Right cardiac atrium (tissue), 5 donors: Measurements from ENCODE around the gene AQP2. TPM values are rescaled to one million over a fixed set of nuclear protein-coding genes. Genes with fewer than 3 reads are reported as not detected.

ENCODE experiments used
- ATAC-seq, 2 donors: fragments of 200-7000 bp; cut with Tn5 transposase; one replicate each; pipeline versions ENCODE4 v1.8.0 to v1.9.1; 2020; ENCODE audit warnings: moderate library complexity in 2 of 2, mild to moderate bottlenecking in 1 of 2
- DNase-seq, 3 donors: peaks; one replicate each; pipeline ENCODE4 v3.0.0-alpha.2; 2020
- H3K27ac ChIP-seq: one replicate; pipeline ENCODE4 v1.5.1; 2013; ENCODE audit warnings: mild to moderate bottlenecking, low read length, control low read depth, moderate library complexity
- H3K27me3 ChIP-seq: one replicate; pipeline ENCODE4 v1.6.1; 2013; ENCODE audit not compliant: control insufficient read depth, insufficient read depth
- H3K4me1 ChIP-seq: one replicate; pipeline ENCODE4 v1.6.1; 2013; ENCODE audit warnings: low read length; ENCODE audit not compliant: control insufficient read depth, insufficient read depth
- H3K4me3 ChIP-seq: one replicate; pipeline ENCODE4 v1.5.1; 2013; ENCODE audit warnings: low read length, control low read depth
- H3K9me3 ChIP-seq: one replicate; pipeline ENCODE4 v1.6.1; 2013; ENCODE audit warnings: low read length; ENCODE audit not compliant: control insufficient read depth
- WGBS: extraction: QIAGEN DNeasy Blood & Tissue Kit; methylation state at CpG from one replicate; pipeline ENCODE4 v1.1.7; 2013; 5-methylcytosine and 5-hydroxymethylcytosine counted together
- intact Hi-C, 4 donors: fragments of 100-400 bp; cut with DNase I; formaldehyde crosslinking; loops; one replicate each; pipeline versions ENCODE4 v1.11.0 to v1.14.0; 2022 to 2023
- polyA plus RNA-seq: library from polyadenylated mRNA; stranded (reverse); fragments of 200-250 nt; gene quantifications from one replicate; pipeline ENCODE4 v1.2.3, GENCODE V29; 2013
- total RNA-seq, 4 donors: library from RNA; stranded (reverse); fragmentation: NEBNext Ultra II Directional; extraction: Animal tissue kit (Norgen Biotek cat#: 25700); gene quantifications; one replicate each; pipeline ENCODE4 v1.2.1, GENCODE V29; 2021
- donor health status: healthy with polysubstance abuse.
- donor health status: DM: no; HTN: yes; CAD: no.
- donor health status: DM: no; HTN: no; CAD: no.
- donor health status: DM: no; HTN: yes; CAD: no; lungs with severe emphysema.
- donor health status: DM: yes; HTN: yes; CAD: no.

AQP2 gene
- total and polyA plus RNA-seq, 5 donors, result 0.17 to 1.1 (median 0.60) TPM

GRCh38 chr12:49921299-49921698, 29.2 kb upstream of the AQP2 start:
- intact Hi-C loops, result no loop called here
- H3K9me3 ChIP-seq, result no peaks in the 10 kb centered on the region
- DNase-seq (no peak), ATAC-seq (no peak)
- no peaks in the 10 kb centered on the region for H3K27me3 ChIP-seq
- H3K27ac ChIP-seq, result no peak overlapping the region
- 72% methylated on average over 3 of the region's 3 CpGs for whole genome bisulfite sequencing
- no peak overlapping the region for H3K4me3 ChIP-seq
- peaks cover 2% of the 10 kb centered on the region for H3K4me1 ChIP-seq

GRCh38 chr12:49921936-49922335, 28.6 kb upstream of the AQP2 start:
- Histone ChIP-seq H3K27me3 (no peaks in the 10 kb centered on the region), H3K4me1 (peaks cover 2% of the 10 kb centered on the region), H3K27ac (peak overlapping the region; percentile 40), H3K4me3 (no peak overlapping the region), H3K9me3 (no peaks in the 10 kb centered on the region)
- 63% methylated on average over 6 of the region's 6 CpGs for WGBS
- ATAC-seq (peak in 1 of 2 donors; percentile 8), DNase-seq (no peak)
- intact Hi-C loops, result no loop called here

- no peak overlapping the region for H3K4me3 ChIP-seq
- ATAC-seq (peak; percentile 77 to 86), DNase-seq (peak; percentile 75 to 92 (median 91))
- intact Hi-C loops, result no loop called here
- WGBS, result 43% methylated on average over 12 of the region's 12 CpGs
- no peaks in the 10 kb centered on the region for H3K9me3 ChIP-seq
- H3K27me3 ChIP-seq, result no peaks in the 10 kb centered on the region
- peaks cover 2% of the 10 kb centered on the region for H3K4me1 ChIP-seq
- peak overlapping the region; percentile 69 for H3K27ac ChIP-seq
Observed at GRCh38 chr12:49922349-49923034, 28.0 kb upstream of the AQP2 start.

- intact Hi-C loops, result no loop called here
- Histone ChIP-seq H3K27ac (peak overlapping the region; percentile 69), H3K4me3 (no peak overlapping the region), H3K27me3 (no peaks in the 10 kb centered on the region), H3K9me3 (no peaks in the 10 kb centered on the region), H3K4me1 (peaks cover 2% of the 10 kb centered on the region)
- peak; percentile 83 to 89 for ATAC-seq
- WGBS, result 62% methylated on average over 7 of the region's 7 CpGs
- DNase-seq, result peak; percentile 79 to 92 (median 92)
Observed at GRCh38 chr12:49923035-49923644, 27.4 kb upstream of the AQP2 start.

GRCh38 chr12:49923880-49924556, 26.5 kb upstream of the AQP2 start:
- 75% methylated on average over 15 of the region's 15 CpGs for WGBS
- ATAC-seq (peak; percentile 38 to 44), DNase-seq (peak; percentile 63 to 80 (median 73))
- no peak overlapping the region for H3K4me3 ChIP-seq
- H3K9me3 ChIP-seq, result no peaks in the 10 kb centered on the region
- peaks cover 2% of the 10 kb centered on the region for H3K4me1 ChIP-seq
- intact Hi-C loops, result no loop called here
- peak overlapping the region; percentile 14 for H3K27ac ChIP-seq
- no peaks in the 10 kb centered on the region for H3K27me3 ChIP-seq

- ATAC-seq (no peak), DNase-seq (no peak)
- intact Hi-C loops, result no loop called here
- H3K4me1 ChIP-seq, result peaks cover 4% of the 10 kb centered on the region
- WGBS, result 77% methylated on average over 7 of the region's 7 CpGs
- no peaks in the 10 kb centered on the region for H3K27me3 ChIP-seq
- no peak overlapping the region for H3K4me3 ChIP-seq
- H3K27ac ChIP-seq, result no peak overlapping the region
- no peaks in the 10 kb centered on the region for H3K9me3 ChIP-seq
Observed at GRCh38 chr12:49924628-49925246, 25.8 kb upstream of the AQP2 start.

- ATAC-seq (no peak), DNase-seq (no peak)
- Histone ChIP-seq H3K27me3 (no peaks in the 10 kb centered on the region), H3K4me3 (no peak overlapping the region), H3K4me1 (peaks cover 5% of the 10 kb centered on the region), H3K27ac (no peak overlapping the region), H3K9me3 (no peaks in the 10 kb centered on the region)
- intact Hi-C loops, result no loop called here
- WGBS, result 86% methylated on average over 11 of the region's 11 CpGs
Observed at GRCh38 chr12:49925433-49926204, 24.9 kb upstream of the AQP2 start.

GRCh38 chr12:49928471-49928870, 22.1 kb upstream of the AQP2 start:
- 96% methylated on average over 6 of the region's 6 CpGs for WGBS
- Histone ChIP-seq H3K27ac (no peak overlapping the region), H3K27me3 (no peaks in the 10 kb centered on the region), H3K4me1 (peaks cover 5% of the 10 kb centered on the region), H3K9me3 (no peaks in the 10 kb centered on the region), H3K4me3 (no peak overlapping the region)
- ATAC-seq (no peak), DNase-seq (no peak)
- intact Hi-C loops, result no loop called here

- intact Hi-C loops, result no loop called here
- no peak for DNase-seq
- WGBS, result 85% methylated on average over 7 of the region's 7 CpGs
- Histone ChIP-seq H3K27ac (no peak overlapping the region), H3K4me3 (no peak overlapping the region), H3K4me1 (peaks cover 5% of the 10 kb centered on the region), H3K27me3 (no peaks in the 10 kb centered on the region), H3K9me3 (no peaks in the 10 kb centered on the region)
- ATAC-seq, result no peak
Observed at GRCh38 chr12:49929581-49929980, 21.0 kb upstream of the AQP2 start.

GRCh38 chr12:49930515-49931288, 19.8 kb upstream of the AQP2 start:
- ATAC-seq (peak; percentile 53 to 74), DNase-seq (no peak)
- Histone ChIP-seq H3K4me3 (no peak overlapping the region), H3K27ac (no peak overlapping the region), H3K4me1 (peaks cover 5% of the 10 kb centered on the region), H3K27me3 (no peaks in the 10 kb centered on the region), H3K9me3 (no peaks in the 10 kb centered on the region)
- 59% methylated on average over 3 of the region's 3 CpGs for WGBS
- intact Hi-C loops, result no loop called here
